ENCODE results near the gene ADGRF5. TPM values are rescaled to one million over a fixed set of nuclear protein-coding genes. Genes with fewer than 3 reads are reported as not detected.

Gene ADGRF5
- total and polyA plus RNA-seq, 4 experiments from 2014 or later, result not detected

- Mint-ChIP-seq H3K4me1 (no peaks in the 10 kb centered on the region), H3K27ac (no peak overlapping the region), H3K36me3 (no peaks in the 10 kb centered on the region), H3K4me3 (no peak overlapping the region), H3K27me3 (peaks cover 2 to 4% of the 10 kb centered on the region in 2 donors), H3K9me3 (peaks cover 0 to 2% (median 0%) of the 10 kb centered on the region in 8 donors)
- Histone ChIP-seq H3K4me3 (ENCODE audit: low read length in 2 of 2) (no peak overlapping the region), H3K27ac (ENCODE audit: low read depth, low read length) (no peak overlapping the region), H3K9me3 (ENCODE audit: control insufficient read depth in 1 of 2, low read length in 2 of 2) (no peaks in the 10 kb centered on the region), H3K36me3 (ENCODE audit: insufficient read depth, low read length) (no peaks in the 10 kb centered on the region), H3K27me3 (ENCODE audit: insufficient read depth, low read length) (no peaks in the 10 kb centered on the region), H3K4me1 (ENCODE audit: insufficient read depth, low read length) (no peaks in the 10 kb centered on the region)
- ChIA-PET POLR2A (ENCODE audit: partially characterized antibody) (no interaction called here), CTCF (ENCODE audit: partially characterized antibody) (no interaction called here)
- DNase-seq, result no peak
- intact Hi-C loops (cut with micrococcal nuclease), result no loop called here
Measured at GRCh38 chr6:46940433-46941226, 18.9 kb upstream of the ADGRF5 start.

- Mint-ChIP-seq H3K9me3 (peaks cover 0 to 4% (median 0%) of the 10 kb centered on the region in 8 donors), H3K27me3 (peaks cover 0 to 4% of the 10 kb centered on the region in 2 donors), H3K27ac (no peak overlapping the region), H3K4me1 (no peaks in the 10 kb centered on the region), H3K4me3 (no peak overlapping the region), H3K36me3 (no peaks in the 10 kb centered on the region)
- POLR2A ChIA-PET (ENCODE audit: partially characterized antibody), result no interaction called here
- intact Hi-C loops (cut with micrococcal nuclease), result no loop called here
- H3K36me3 ChIP-seq (ENCODE audit: insufficient read depth, low read length), result no peaks in the 10 kb centered on the region
- H3K4me3 ChIP-seq (ENCODE audit: low read length in 2 of 2), result no peak overlapping the region
- no peaks in the 10 kb centered on the region for H3K9me3 ChIP-seq (ENCODE audit: control insufficient read depth in 1 of 2, low read length in 2 of 2)
- H3K27ac ChIP-seq (ENCODE audit: low read depth, low read length), result no peak overlapping the region
- CTCF ChIA-PET (ENCODE audit: partially characterized antibody), result no interaction called here
- no peaks in the 10 kb centered on the region for H3K4me1 ChIP-seq (ENCODE audit: insufficient read depth, low read length)
- no peak for DNase-seq
- H3K27me3 ChIP-seq (ENCODE audit: insufficient read depth, low read length), result no peaks in the 10 kb centered on the region
Measured at GRCh38 chr6:46937642-46938041, 15.9 kb upstream of the ADGRF5 start.

DNA sequence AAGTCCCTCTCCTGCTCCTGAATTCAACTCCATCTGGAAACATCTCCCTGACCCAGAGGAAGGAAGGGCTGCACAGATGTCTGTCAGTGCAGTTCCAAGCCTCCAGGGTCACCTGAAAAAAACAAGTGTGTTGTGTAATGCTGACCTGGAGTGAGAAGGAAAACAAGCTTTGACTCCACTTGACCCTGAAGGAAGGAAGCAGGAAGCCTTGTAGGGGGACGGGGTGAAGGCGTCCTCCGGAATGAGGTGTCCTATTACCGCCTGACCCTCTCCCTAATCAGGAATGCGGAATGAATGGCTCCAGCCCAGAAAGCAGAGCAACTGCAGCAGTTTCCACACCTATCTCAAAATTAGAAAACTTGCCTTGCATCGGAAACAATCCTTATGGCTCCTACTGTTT, 13.9 kb upstream of the ADGRF5 start:
- H3K4me3 ChIP-seq (ENCODE audit: low read length in 2 of 2), result no peak overlapping the region
- no peak for DNase-seq
- H3K36me3 ChIP-seq (ENCODE audit: insufficient read depth, low read length), result no peaks in the 10 kb centered on the region
- no peak overlapping the region for H3K27ac Mint-ChIP-seq
- ChIA-PET POLR2A (ENCODE audit: partially characterized antibody) (no interaction called here), CTCF (ENCODE audit: partially characterized antibody) (no interaction called here)
- intact Hi-C loops (cut with micrococcal nuclease), result no loop called here
- H3K27me3 Mint-ChIP-seq, result peaks cover 0 to 2% of the 10 kb centered on the region in 2 donors
- peaks cover 0 to 3% (median 0%) of the 10 kb centered on the region in 8 donors for H3K9me3 Mint-ChIP-seq
- H3K27ac ChIP-seq (ENCODE audit: low read depth, low read length), result no peak overlapping the region
- no peaks in the 10 kb centered on the region for H3K4me1 Mint-ChIP-seq
- no peak overlapping the region for H3K4me3 Mint-ChIP-seq
- H3K36me3 Mint-ChIP-seq, result no peaks in the 10 kb centered on the region
- no peaks in the 10 kb centered on the region for H3K9me3 ChIP-seq (ENCODE audit: control insufficient read depth in 1 of 2, low read length in 2 of 2)
- H3K27me3 ChIP-seq (ENCODE audit: insufficient read depth, low read length), result no peaks in the 10 kb centered on the region
- no peaks in the 10 kb centered on the region for H3K4me1 ChIP-seq (ENCODE audit: insufficient read depth, low read length)

DNA sequence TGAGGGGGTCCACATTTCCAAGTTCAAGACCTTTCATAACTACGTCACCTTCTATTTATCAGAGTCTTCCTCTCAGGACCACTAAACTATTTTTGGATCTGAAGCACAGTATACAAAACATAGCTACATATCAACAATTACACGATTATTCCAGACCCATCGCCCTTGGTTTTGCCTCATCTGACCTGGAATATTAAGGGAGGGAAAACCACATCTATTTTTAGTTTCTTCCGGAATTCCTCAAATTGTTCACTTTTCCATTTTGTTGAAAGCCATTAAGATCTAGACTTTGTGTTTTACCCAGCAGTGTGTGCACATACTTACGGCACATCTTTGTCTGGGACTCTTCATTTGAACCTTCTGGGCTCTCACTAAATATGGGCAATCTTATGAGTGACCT, 12.0 kb upstream of the ADGRF5 start:
- ChIA-PET POLR2A (ENCODE audit: partially characterized antibody) (no interaction called here), CTCF (ENCODE audit: partially characterized antibody) (no interaction called here)
- no peaks in the 10 kb centered on the region for H3K27me3 ChIP-seq (ENCODE audit: insufficient read depth, low read length)
- H3K27ac Mint-ChIP-seq, result no peak overlapping the region
- no peak overlapping the region for H3K27ac ChIP-seq (ENCODE audit: low read depth, low read length)
- H3K4me3 ChIP-seq (ENCODE audit: low read length in 2 of 2), result no peak overlapping the region
- intact Hi-C loops (cut with micrococcal nuclease), result no loop called here
- no peak overlapping the region for H3K4me3 Mint-ChIP-seq
- no peaks in the 10 kb centered on the region for H3K36me3 Mint-ChIP-seq
- H3K36me3 ChIP-seq (ENCODE audit: insufficient read depth, low read length), result no peaks in the 10 kb centered on the region
- no peak for DNase-seq
- no peaks in the 10 kb centered on the region for H3K9me3 ChIP-seq (ENCODE audit: control insufficient read depth in 1 of 2, low read length in 2 of 2)
- H3K27me3 Mint-ChIP-seq, result peaks cover 0 to 2% of the 10 kb centered on the region in 2 donors
- H3K9me3 Mint-ChIP-seq, result peaks cover 0 to 3% (median 0%) of the 10 kb centered on the region in 8 donors
- no peaks in the 10 kb centered on the region for H3K4me1 Mint-ChIP-seq
- no peaks in the 10 kb centered on the region for H3K4me1 ChIP-seq (ENCODE audit: insufficient read depth, low read length)

GRCh38 chr6:46932526-46933319, 11.0 kb upstream of the ADGRF5 start:
- peaks cover 0 to 4% (median 0%) of the 10 kb centered on the region in 8 donors for H3K9me3 Mint-ChIP-seq
- H3K4me1 ChIP-seq (ENCODE audit: insufficient read depth, low read length), result no peaks in the 10 kb centered on the region
- no peaks in the 10 kb centered on the region for H3K36me3 Mint-ChIP-seq
- ChIA-PET POLR2A (ENCODE audit: partially characterized antibody) (no interaction called here), CTCF (ENCODE audit: partially characterized antibody) (no interaction called here)
- no peak for DNase-seq
- H3K27ac ChIP-seq (ENCODE audit: low read depth, low read length), result no peak overlapping the region
- H3K9me3 ChIP-seq (ENCODE audit: control insufficient read depth in 1 of 2, low read length in 2 of 2), result no peaks in the 10 kb centered on the region
- intact Hi-C loops (cut with micrococcal nuclease), result no loop called here
- H3K4me3 Mint-ChIP-seq, result no peak overlapping the region
- H3K4me1 Mint-ChIP-seq, result no peaks in the 10 kb centered on the region
- no peaks in the 10 kb centered on the region for H3K36me3 ChIP-seq (ENCODE audit: insufficient read depth, low read length)
- H3K4me3 ChIP-seq (ENCODE audit: low read length in 2 of 2), result no peak overlapping the region
- no peak overlapping the region for H3K27ac Mint-ChIP-seq
- peaks cover 0 to 2% of the 10 kb centered on the region in 2 donors for H3K27me3 Mint-ChIP-seq
- no peaks in the 10 kb centered on the region for H3K27me3 ChIP-seq (ENCODE audit: insufficient read depth, low read length)

DNA sequence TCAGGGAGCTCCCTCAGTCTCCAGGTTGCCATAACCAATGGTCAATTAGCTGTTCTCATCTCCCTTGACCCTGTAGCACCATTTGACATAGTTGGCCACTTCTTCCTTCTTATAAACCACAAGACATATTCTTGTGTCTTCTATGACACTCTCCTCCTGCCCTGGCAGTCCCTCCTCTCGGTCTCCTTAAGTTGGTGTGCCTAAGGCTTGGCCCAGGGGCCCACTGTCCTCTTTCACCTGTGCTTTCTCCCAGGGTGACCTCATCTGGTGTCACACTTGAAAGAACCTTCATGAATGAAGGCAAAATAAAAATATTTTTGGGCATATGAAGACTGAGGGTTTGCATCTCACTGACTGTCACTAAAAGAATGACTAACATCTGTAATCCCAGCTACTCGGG, 9.7 kb upstream of the ADGRF5 start:
- DNase-seq, result no peak
- Mint-ChIP-seq H3K27me3 (peaks cover 0 to 6% of the 10 kb centered on the region in 2 donors), H3K4me3 (no peak overlapping the region), H3K4me1 (no peaks in the 10 kb centered on the region), H3K36me3 (no peaks in the 10 kb centered on the region), H3K9me3 (peaks cover 0 to 4% (median 0%) of the 10 kb centered on the region in 8 donors), H3K27ac (no peak overlapping the region)
- Histone ChIP-seq H3K27ac (ENCODE audit: low read depth, low read length) (no peak overlapping the region), H3K4me3 (ENCODE audit: low read length in 2 of 2) (no peak overlapping the region), H3K4me1 (ENCODE audit: insufficient read depth, low read length) (no peaks in the 10 kb centered on the region), H3K27me3 (ENCODE audit: insufficient read depth, low read length) (no peaks in the 10 kb centered on the region), H3K36me3 (ENCODE audit: insufficient read depth, low read length) (no peaks in the 10 kb centered on the region), H3K9me3 (ENCODE audit: control insufficient read depth in 1 of 2, low read length in 2 of 2) (no peaks in the 10 kb centered on the region)
- intact Hi-C loops (cut with micrococcal nuclease), result no loop called here
- ChIA-PET POLR2A (ENCODE audit: partially characterized antibody) (no interaction called here), CTCF (ENCODE audit: partially characterized antibody) (no interaction called here)

GRCh38 chr6:46930331-46930730, 8.6 kb upstream of the ADGRF5 start:
- Histone ChIP-seq H3K27ac (ENCODE audit: low read depth, low read length) (no peak overlapping the region), H3K4me3 (ENCODE audit: low read length in 2 of 2) (no peak overlapping the region), H3K9me3 (ENCODE audit: control insufficient read depth in 1 of 2, low read length in 2 of 2) (no peaks in the 10 kb centered on the region), H3K36me3 (ENCODE audit: insufficient read depth, low read length) (no peaks in the 10 kb centered on the region), H3K27me3 (ENCODE audit: insufficient read depth, low read length) (no peaks in the 10 kb centered on the region), H3K4me1 (ENCODE audit: insufficient read depth, low read length) (no peaks in the 10 kb centered on the region)
- no peak for DNase-seq
- H3K4me3 Mint-ChIP-seq, result no peak overlapping the region
- intact Hi-C loops (cut with micrococcal nuclease), result no loop called here
- ChIA-PET CTCF (ENCODE audit: partially characterized antibody) (no interaction called here), POLR2A (ENCODE audit: partially characterized antibody) (no interaction called here)
- H3K27me3 Mint-ChIP-seq, result peaks cover 0 to 3% of the 10 kb centered on the region in 2 donors
- no peaks in the 10 kb centered on the region for H3K4me1 Mint-ChIP-seq
- H3K9me3 Mint-ChIP-seq, result peaks cover 0 to 7% (median 0%) of the 10 kb centered on the region in 8 donors
- no peaks in the 10 kb centered on the region for H3K36me3 Mint-ChIP-seq
- no peak overlapping the region for H3K27ac Mint-ChIP-seq

All from CD4-positive, alpha-beta memory T cell (primary cell).